Measurements from ENCODE around the gene RELL2.
"Not testable (repeated sequence)": the region's sequence is repeated elsewhere in the genome, so short reads cannot be mapped to it uniquely, and the experiment has no call there.

RELL2 gene

GRCh38 chr5:141605523-141606277, 31.1 kb upstream of the RELL2 start:
- no peak for TF ChIP-seq CTCF (conservative IDR thresholded peaks at IDR 0.05; ENCODE audit: low read depth, low read length)
- Histone ChIP-seq H3K9ac (no peak overlapping the region), H3K36me3 (ENCODE audit: insufficient read depth) (no peaks in the 10 kb centered on the region), H3K27ac (peak overlapping the region; percentile 44), H3K4me2 (peak overlapping the region; percentile 47), H3K79me2 (ENCODE audit: insufficient read depth, low read depth) (peaks cover 85% of the 10 kb centered on the region; the same call in 1 of the 2 replicates), H2AFZ (ENCODE audit: low read depth) (no peak overlapping the region), H3K4me3 (IDR thresholded peaks at IDR 0.05; ENCODE audit: insufficient read depth, low read depth, low read length) (no peak overlapping the region), H3K4me1 (ENCODE audit: low read depth, poor library complexity, severe bottlenecking) (peaks cover 32% of the 10 kb centered on the region), H4K20me1 (ENCODE audit: insufficient read depth) (no peaks in the 10 kb centered on the region), H3K27me3 (ENCODE audit: insufficient read depth, low read depth) (no peaks in the 10 kb centered on the region)

- Histone ChIP-seq H3K4me1 (ENCODE audit: low read depth, poor library complexity, severe bottlenecking) (peaks cover 28% of the 10 kb centered on the region), H3K27me3 (ENCODE audit: insufficient read depth, low read depth) (no peaks in the 10 kb centered on the region), H3K36me3 (ENCODE audit: insufficient read depth) (no peaks in the 10 kb centered on the region), H2AFZ (ENCODE audit: low read depth) (no peak overlapping the region), H4K20me1 (ENCODE audit: insufficient read depth) (no peaks in the 10 kb centered on the region), H3K4me3 (IDR thresholded peaks at IDR 0.05; ENCODE audit: insufficient read depth, low read depth, low read length) (no peak overlapping the region), H3K79me2 (ENCODE audit: insufficient read depth, low read depth) (peaks cover 93% of the 10 kb centered on the region; the same call in 1 of the 2 replicates), H3K27ac (no peak overlapping the region), H3K9ac (no peak overlapping the region), H3K4me2 (no peak overlapping the region)
- TF ChIP-seq CTCF (conservative IDR thresholded peaks at IDR 0.05; ENCODE audit: low read depth, low read length), result no peak
Measured at GRCh38 chr5:141608046-141608445, 28.8 kb upstream of the RELL2 start.

- no peak for TF ChIP-seq CTCF (conservative IDR thresholded peaks at IDR 0.05; ENCODE audit: low read depth, low read length)
- no peaks in the 10 kb centered on the region for H3K36me3 ChIP-seq (ENCODE audit: insufficient read depth)
- no peaks in the 10 kb centered on the region for H4K20me1 ChIP-seq (ENCODE audit: insufficient read depth)
- peaks cover 26% of the 10 kb centered on the region for H3K4me1 ChIP-seq (ENCODE audit: low read depth, poor library complexity, severe bottlenecking)
- H3K4me3 ChIP-seq (IDR thresholded peaks at IDR 0.05; ENCODE audit: insufficient read depth, low read depth, low read length), result no peak overlapping the region
- H3K4me2 ChIP-seq, result no peak overlapping the region
- H3K27me3 ChIP-seq (ENCODE audit: insufficient read depth, low read depth), result no peaks in the 10 kb centered on the region
- H3K9ac ChIP-seq, result no peak overlapping the region
- no peak overlapping the region for H3K27ac ChIP-seq
- H3K79me2 ChIP-seq (ENCODE audit: insufficient read depth, low read depth), result peaks cover 93% of the 10 kb centered on the region; the same call in 1 of the 2 replicates
- H2AFZ ChIP-seq (ENCODE audit: low read depth), result no peak overlapping the region
Measured at GRCh38 chr5:141608557-141608956, 28.2 kb upstream of the RELL2 start.

- TF ChIP-seq CTCF (conservative IDR thresholded peaks at IDR 0.05; ENCODE audit: low read depth, low read length), result no peak
- Histone ChIP-seq H3K4me1 (ENCODE audit: low read depth, poor library complexity, severe bottlenecking) (peaks cover 26% of the 10 kb centered on the region), H3K9ac (no peak overlapping the region), H4K20me1 (ENCODE audit: insufficient read depth) (no peaks in the 10 kb centered on the region), H3K4me3 (IDR thresholded peaks at IDR 0.05; ENCODE audit: insufficient read depth, low read depth, low read length) (no peak overlapping the region), H3K4me2 (no peak overlapping the region), H3K27ac (no peak overlapping the region), H3K79me2 (ENCODE audit: insufficient read depth, low read depth) (peaks cover 93% of the 10 kb centered on the region; the same call in 1 of the 2 replicates), H3K27me3 (ENCODE audit: insufficient read depth, low read depth) (no peaks in the 10 kb centered on the region), H2AFZ (ENCODE audit: low read depth) (no peak overlapping the region), H3K36me3 (ENCODE audit: insufficient read depth) (no peaks in the 10 kb centered on the region)
Measured at GRCh38 chr5:141609044-141609443, 27.8 kb upstream of the RELL2 start.

- not testable (repeated sequence) for H4K20me1 ChIP-seq (ENCODE audit: insufficient read depth); H3K4me2 ChIP-seq; H3K4me3 ChIP-seq (IDR thresholded peaks at IDR 0.05; ENCODE audit: insufficient read depth, low read depth, low read length); H3K27me3 ChIP-seq (ENCODE audit: insufficient read depth, low read depth); H3K27ac ChIP-seq; H3K9ac ChIP-seq; H2AFZ ChIP-seq (ENCODE audit: low read depth); H3K36me3 ChIP-seq (ENCODE audit: insufficient read depth)
- Histone ChIP-seq H3K79me2 (ENCODE audit: insufficient read depth, low read depth) (peaks cover 92% of the 10 kb centered on the region), H3K4me1 (ENCODE audit: low read depth, poor library complexity, severe bottlenecking) (peaks cover 20% of the 10 kb centered on the region)
Measured at GRCh38 chr5:141609921-141610320, 26.9 kb upstream of the RELL2 start.

All from KMS-11 (cell line).